Activated CD4-positive, alpha-beta T cell treated with anti-CD3 and anti-CD28 coated beads, Interleukin-2, Interleukin-6, amounts not matched to agents 100 ng/mL and 50 ng/mL, durations not matched to agents 16 hours and 8 hours (primary cell): ENCODE measurements around the gene TPM4.
"Not testable (repeated sequence)": the region's sequence is repeated elsewhere in the genome, so short reads cannot be mapped to it uniquely, and the experiment has no call there.

ENCODE experiments used
- DNase-seq: peaks from one replicate; pipeline ENCODE4 v3.0.0-alpha.2; 2020

The TPM4 gene

GRCh38 chr19:16074488-16075365 lies 1.6 kb upstream of the TPM4 start:
- no peak for DNase-seq

- DNase-seq: no peak
These were observed 703 bp upstream of the TPM4 start for GRCh38 chr19:16075430-16076153.

- peak; percentile 45 for DNase-seq
These were observed 790 bp downstream of the TPM4 start for GRCh38 chr19:16076958-16077611.

GRCh38 chr19:16077984-16078758 lies 1.9 kb downstream of the TPM4 start:
- DNase-seq: peak; percentile 68

GRCh38 chr19:16078759-16079707 lies 2.7 kb downstream of the TPM4 start:
- DNase-seq: peak; percentile 94

GRCh38 chr19:16084067-16084685 lies 7.9 kb downstream of the TPM4 start:
- DNase-seq: no peak

GRCh38 chr19:16085115-16085514 lies 8.8 kb downstream of the TPM4 start:
- DNase-seq: peak; percentile 38

- DNase-seq: not testable (repeated sequence)
These were observed 11.1 kb downstream of the TPM4 start for GRCh38 chr19:16087404-16087803.

GRCh38 chr19:16087940-16088339 lies 11.6 kb downstream of the TPM4 start:
- DNase-seq: no peak

GRCh38 chr19:16088351-16089009 lies 12.2 kb downstream of the TPM4 start:
- DNase-seq: no peak

GRCh38 chr19:16089010-16089846 lies 12.9 kb downstream of the TPM4 start:
- no peak for DNase-seq

GRCh38 chr19:16091546-16092475 lies 15.5 kb downstream of the TPM4 start:
- DNase-seq: no peak

- no peak for DNase-seq
These were observed 18.2 kb downstream of the TPM4 start for GRCh38 chr19:16094360-16095070.

GRCh38 chr19:16095071-16095571 lies 18.8 kb downstream of the TPM4 start:
- DNase-seq: no peak

- DNase-seq: no peak
These were observed 20.1 kb downstream of the TPM4 start for GRCh38 chr19:16096280-16096855.

GRCh38 chr19:16098416-16098768 lies 22.1 kb downstream of the TPM4 start:
- DNase-seq: no peak

GRCh38 chr19:16098821-16099220 lies 22.5 kb downstream of the TPM4 start:
- DNase-seq: no peak
